ENCODE results near the gene XPNPEP2. TPM values are rescaled to one million over a fixed set of nuclear protein-coding genes. Genes with fewer than 3 reads are reported as not detected.

Gene XPNPEP2
- total RNA-seq, 1 experiment from 2014 or later: not detected

- CTCF ChIA-PET: no interaction called here
- Mint-ChIP-seq H3K4me1 (ENCODE audit: low read depth, unreplicated experiment) (no peaks in the 10 kb centered on the region), H3K27me3 (ENCODE audit: unreplicated experiment) (peaks cover 22% of the 10 kb centered on the region), H3K27ac (ENCODE audit: unreplicated experiment) (no peak overlapping the region), H3K36me3 (ENCODE audit: insufficient read depth, unreplicated experiment) (no peaks in the 10 kb centered on the region), H3K4me3 (ENCODE audit: low read depth, unreplicated experiment) (no peak overlapping the region), H3K9me3 (ENCODE audit: low read depth, unreplicated experiment) (no peaks in the 10 kb centered on the region)
- intact Hi-C loops (cut with micrococcal nuclease; ENCODE audit: unreplicated experiment): no loop called here
- BruUV-seq (replicated peaks): no TSS peak
- no peak for DNase-seq
- TF ChIP-seq CTCF (IDR thresholded peaks at IDR 0.05; ENCODE audit: unreplicated experiment): no peak
Measured at GRCh38 chrX:129694805-129695204, 44.0 kb upstream of the XPNPEP2 start.

- TF ChIP-seq CTCF (IDR thresholded peaks at IDR 0.05; ENCODE audit: unreplicated experiment): no peak
- Mint-ChIP-seq H3K36me3 (ENCODE audit: insufficient read depth, unreplicated experiment) (no peaks in the 10 kb centered on the region), H3K9me3 (ENCODE audit: low read depth, unreplicated experiment) (no peaks in the 10 kb centered on the region), H3K27me3 (ENCODE audit: unreplicated experiment) (peaks cover 22% of the 10 kb centered on the region), H3K4me3 (ENCODE audit: low read depth, unreplicated experiment) (no peak overlapping the region), H3K27ac (ENCODE audit: unreplicated experiment) (no peak overlapping the region), H3K4me1 (ENCODE audit: low read depth, unreplicated experiment) (no peaks in the 10 kb centered on the region)
- no peak for DNase-seq
- intact Hi-C loops (cut with micrococcal nuclease; ENCODE audit: unreplicated experiment): no loop called here
- no TSS peak for BruUV-seq (replicated peaks)
- CTCF ChIA-PET: no interaction called here
Measured at GRCh38 chrX:129695535-129695934, 43.2 kb upstream of the XPNPEP2 start.

GRCh38 chrX:129695937-129696336, 42.8 kb upstream of the XPNPEP2 start:
- intact Hi-C loops (cut with micrococcal nuclease; ENCODE audit: unreplicated experiment): no loop called here
- no peaks in the 10 kb centered on the region for H3K4me1 Mint-ChIP-seq (ENCODE audit: low read depth, unreplicated experiment)
- no peak for DNase-seq
- BruUV-seq (replicated peaks): no TSS peak
- H3K9me3 Mint-ChIP-seq (ENCODE audit: low read depth, unreplicated experiment): no peaks in the 10 kb centered on the region
- TF ChIP-seq CTCF (IDR thresholded peaks at IDR 0.05; ENCODE audit: unreplicated experiment): no peak
- no peaks in the 10 kb centered on the region for H3K36me3 Mint-ChIP-seq (ENCODE audit: insufficient read depth, unreplicated experiment)
- CTCF ChIA-PET: interaction anchor here (0.6 kb wide), 1 partner anchor 39 kb away, joined by 4 read pairs; no protein-coding TSS in a partner anchor
- no peak overlapping the region for H3K27ac Mint-ChIP-seq (ENCODE audit: unreplicated experiment)
- H3K27me3 Mint-ChIP-seq (ENCODE audit: unreplicated experiment): peaks cover 22% of the 10 kb centered on the region
- no peak overlapping the region for H3K4me3 Mint-ChIP-seq (ENCODE audit: low read depth, unreplicated experiment)

GRCh38 chrX:129696463-129697155, 42.2 kb upstream of the XPNPEP2 start:
- Mint-ChIP-seq H3K36me3 (ENCODE audit: insufficient read depth, unreplicated experiment) (no peaks in the 10 kb centered on the region), H3K27ac (ENCODE audit: unreplicated experiment) (no peak overlapping the region), H3K4me1 (ENCODE audit: low read depth, unreplicated experiment) (no peaks in the 10 kb centered on the region), H3K4me3 (ENCODE audit: low read depth, unreplicated experiment) (no peak overlapping the region), H3K9me3 (ENCODE audit: low read depth, unreplicated experiment) (no peaks in the 10 kb centered on the region), H3K27me3 (ENCODE audit: unreplicated experiment) (peaks cover 22% of the 10 kb centered on the region)
- intact Hi-C loops (cut with micrococcal nuclease; ENCODE audit: unreplicated experiment): no loop called here
- no TSS peak for BruUV-seq (replicated peaks)
- CTCF ChIA-PET: interaction anchor here (0.6 kb wide), 1 partner anchor 38 kb away, joined by 4 read pairs; no protein-coding TSS in a partner anchor
- no peak for DNase-seq
- TF ChIP-seq CTCF (IDR thresholded peaks at IDR 0.05; ENCODE audit: unreplicated experiment): no peak
